NCI-H748 (cell line): ENCODE measurements around the gene NME8.

Source experiments
- DNase-seq: peaks from one replicate; lab custom pipeline; 2025; ENCODE audit not compliant: unreplicated experiment; lab: John Stamatoyannopoulos, UW

Gene NME8

DNA sequence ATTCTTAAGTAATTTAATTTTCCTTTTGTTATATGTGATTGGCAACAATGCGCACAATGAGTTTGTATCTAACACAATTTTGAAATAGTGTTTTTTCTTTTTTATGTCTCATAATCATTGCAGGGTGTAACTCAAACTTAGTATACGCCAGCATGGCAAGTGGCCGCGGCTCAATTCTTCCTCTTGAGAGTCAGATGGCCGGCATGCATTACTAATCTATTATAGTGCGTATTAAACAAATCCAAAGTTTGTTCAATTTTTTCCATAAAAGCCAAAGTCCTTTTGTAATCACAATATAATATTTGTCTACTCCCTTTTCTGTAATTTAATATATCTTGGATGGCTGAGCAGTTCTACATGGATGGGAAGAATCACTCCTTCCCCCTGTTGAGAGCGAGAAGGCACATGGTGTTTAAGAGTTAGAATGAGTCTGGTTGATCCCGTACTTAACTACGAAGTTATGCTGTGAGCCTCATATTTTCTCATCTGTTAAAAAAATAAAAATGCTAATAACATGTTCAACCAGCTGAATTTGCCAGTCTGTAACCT is 84.7 kb downstream of the NME8 start:
- DNase-seq, result no peak

- no peak for DNase-seq
Observed at GRCh38 chr7:37942934-37943610, 94.7 kb downstream of the NME8 start.

DNA sequence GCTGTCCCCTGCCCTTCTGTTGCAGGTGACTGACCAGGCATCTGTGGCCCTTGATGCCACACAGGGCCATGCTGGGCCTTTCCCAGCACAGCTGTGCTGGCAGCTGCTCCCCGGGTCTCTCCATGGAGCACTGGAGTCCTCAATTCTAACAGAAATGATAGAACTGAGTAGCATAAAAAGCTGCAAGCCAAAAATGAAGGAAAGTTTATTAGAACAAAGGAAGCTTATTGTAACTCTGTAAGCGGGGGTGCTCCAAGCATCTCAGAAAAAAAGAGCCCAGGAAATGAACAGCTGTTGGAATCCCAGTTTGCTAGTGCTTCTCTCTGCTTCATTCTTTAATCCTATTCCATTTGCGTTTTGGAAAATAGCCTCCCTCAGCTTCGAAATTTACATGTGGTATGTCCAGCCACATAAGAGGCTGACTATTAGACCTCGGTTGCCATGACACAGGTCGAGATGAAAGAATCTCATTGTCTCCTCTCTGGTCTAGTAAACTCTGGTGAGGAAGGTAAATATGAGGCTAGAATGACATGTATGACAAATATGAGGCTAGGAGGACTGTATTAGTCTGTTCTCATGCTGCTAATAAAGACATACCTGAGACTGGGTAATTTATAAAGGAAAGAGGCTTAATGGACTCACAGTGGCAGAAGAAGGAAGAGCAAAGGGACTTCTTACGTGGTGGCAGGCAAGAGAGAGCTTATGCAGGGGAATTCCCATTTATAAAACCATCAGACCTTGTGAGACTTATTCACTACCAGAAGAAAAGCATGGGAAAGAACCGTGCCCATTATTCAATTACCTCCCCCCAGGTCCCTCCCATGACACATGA is 95.7 kb downstream of the NME8 start:
- no peak for DNase-seq

- no peak for DNase-seq
Observed at GRCh38 chr7:37944737-37945054, 96.3 kb downstream of the NME8 start.

DNA sequence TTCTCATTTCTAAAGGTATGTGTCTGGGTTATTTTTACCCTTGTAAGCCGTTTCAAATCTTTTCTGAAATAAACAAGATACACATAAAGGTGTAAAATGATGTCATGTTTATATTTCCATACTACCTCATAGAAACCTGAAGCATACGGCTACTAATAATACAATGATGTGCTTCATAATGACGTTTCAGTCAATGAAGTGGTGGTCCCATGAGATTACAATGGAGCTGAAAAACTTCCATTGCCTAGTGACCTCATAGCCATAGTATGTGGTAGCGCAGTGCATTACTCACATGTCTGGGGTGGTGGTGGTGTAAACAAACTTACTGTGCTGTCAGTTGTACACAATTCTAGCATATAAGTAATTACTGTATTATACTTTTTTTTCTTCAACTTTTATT is 96.9 kb downstream of the NME8 start:
- no peak for DNase-seq

DNA sequence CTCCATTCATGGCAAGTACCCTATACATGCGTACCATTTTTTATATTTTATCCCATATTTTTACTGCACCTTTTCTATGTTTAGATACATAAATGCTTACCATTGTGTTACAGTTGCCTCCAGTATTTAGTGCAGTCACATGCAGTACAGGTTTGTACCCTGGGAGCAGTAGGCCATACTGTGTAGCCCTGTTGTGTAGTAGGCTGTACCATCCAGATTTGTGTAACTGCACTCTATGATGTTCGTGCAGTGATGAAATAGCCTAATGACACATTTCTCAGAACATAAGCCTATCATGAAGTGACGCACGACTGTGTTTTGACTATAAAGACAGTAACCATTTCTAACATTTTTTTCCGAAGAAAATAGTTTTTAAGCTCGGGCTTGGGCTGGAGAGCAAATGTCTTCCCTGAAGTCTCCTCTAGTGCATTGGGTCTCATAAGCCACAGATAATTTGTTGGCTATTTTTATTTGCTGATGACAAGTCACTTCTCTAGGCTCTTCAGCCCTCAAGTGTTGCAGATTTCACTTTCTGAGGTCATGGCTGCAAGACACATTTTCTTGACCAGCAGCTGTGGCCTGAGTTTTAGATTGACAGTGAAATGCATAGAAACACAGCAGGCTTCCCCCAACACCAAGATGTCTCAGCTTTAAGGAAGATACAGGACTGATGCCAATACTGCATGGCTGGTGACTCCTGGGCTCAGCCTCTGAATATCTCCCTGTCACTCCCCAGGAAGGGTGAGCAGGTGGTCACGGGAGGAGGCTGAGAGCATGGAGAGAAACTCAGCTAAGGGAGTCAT is 98.9 kb downstream of the NME8 start:
- no peak for DNase-seq

DNA sequence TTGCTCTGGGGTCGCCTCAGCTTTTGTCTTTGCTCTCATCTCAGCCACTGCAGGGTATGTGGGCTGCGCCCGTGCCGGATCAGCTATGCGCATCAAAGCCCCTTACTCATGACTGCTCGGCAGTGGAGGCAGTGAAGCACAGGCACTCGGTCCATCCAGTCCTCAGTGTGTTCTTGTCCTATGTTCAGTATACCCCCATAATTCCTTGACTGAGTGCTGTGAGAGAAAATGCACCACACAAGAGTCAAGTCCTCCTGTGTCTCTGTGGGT is 99.5 kb downstream of the NME8 start:
- DNase-seq, result no peak
